K562 (cell line): ENCODE results near the gene CD151. TPM values are rescaled to one million over a fixed set of nuclear protein-coding genes. Genes with fewer than 3 reads are reported as not detected.

ENCODE experiments used
- ATAC-seq: fragments of 200-7000 bp; cut with Tn5 transposase; 3 replicates; pipeline ENCODE4 v1.9.1; 2020; ENCODE audit warnings: moderate library complexity
- BruUV-seq: library from RNA; stranded (reverse); fragments of 400-500 nt; replicated peaks from 2 replicates; lab custom pipeline; 2021; lab: Mats Ljungman, UMichigan
- CTCF ChIA-PET: fragments of 300-600 bp; formaldehyde crosslinking; extraction: SDS; loops from one replicate; lab custom pipeline; 2021; ENCODE audit warnings: low intra/inter-chr PET ratio; lab: Yijun Ruan, JAX
- POLR2A ChIA-PET: fragments of 300-600, 350-650 bp; sonication (Branson Sonifier 250); formaldehyde crosslinking; extraction: SDS; loops from one replicate; lab custom pipeline; 2021; ENCODE audit warnings: antibody characterized with exemption, inconsistent platforms; lab: Yijun Ruan, JAX
- DNase-seq, 4 experiments: peaks; one replicate each; pipeline versions ENCODE4 v3.0.0 to v3.0.0-alpha.2; 2011 to 2018; ENCODE audit warnings: low spot score in 3 of 4, mixed read lengths in 3 of 4; ENCODE audit errors: extremely low read depth in 1 of 4
- FAIRE-seq: peaks from 2 replicates; lab custom pipeline; 2011; peaks lifted over from hg19 to GRCh38; lab: Jason Lieb, UNC
- H2AFZ ChIP-seq: 2 replicates; pipeline ENCODE4 v1.6.0; 2011; ENCODE audit warnings: low read depth, low read length, control low read depth, inconsistent platforms
- H3K27ac ChIP-seq: fragments of 200-600 bp; 3 replicates; pipeline ENCODE4 v1.8.0; 2011; ENCODE audit warnings: low read depth, mild to moderate bottlenecking, control low read depth, inconsistent platforms, low read length, moderate library complexity, mixed read lengths; ENCODE audit errors: extremely low read depth
- H3K27me3 ChIP-seq, 2 experiments: fragments of 300-600 bp in 1 of 2; 2 replicates in 1 of 2; 3 replicates in 1 of 2; pipeline versions ENCODE4 v1.6.0 to v1.8.0; 2011; ENCODE audit warnings: inconsistent platforms in 2 of 2, low read length in 2 of 2, mild to moderate bottlenecking in 1 of 2, mixed read lengths in 1 of 2, moderate library complexity in 1 of 2; ENCODE audit not compliant: control insufficient read depth in 2 of 2, insufficient read depth in 2 of 2
- H3K36me3 ChIP-seq: fragments of 300-600 bp; 3 replicates; pipeline ENCODE4 v1.8.0; 2011; ENCODE audit warnings: mild to moderate bottlenecking, low read length, inconsistent platforms; ENCODE audit not compliant: control insufficient read depth, insufficient read depth
- H3K4me1 ChIP-seq, 2 experiments: fragments of 200-600 bp in 1 of 2; replicated peaks in 1 of 2; 2 replicates in 1 of 2; 3 replicates in 1 of 2; pipeline versions ENCODE4 v1.5.1 to v1.8.0; 2011; ENCODE audit warnings: inconsistent platforms in 2 of 2, low read length in 2 of 2, mild to moderate bottlenecking in 1 of 2, mixed read lengths in 1 of 2, moderate library complexity in 1 of 2; ENCODE audit not compliant: control insufficient read depth in 2 of 2, insufficient read depth in 2 of 2
- H3K4me2 ChIP-seq: 2 replicates; pipeline ENCODE4 v1.6.1; 2011; ENCODE audit warnings: low read length, control low read depth, inconsistent platforms, mixed read lengths; ENCODE audit not compliant: insufficient read depth
- H3K4me3 ChIP-seq: fragments of 200-600 bp; sonication (generic), shearing (Covaris generic); 2 replicates; pipeline ENCODE4 v1.5.1; 2016; ENCODE audit warnings: control low read depth, inconsistent platforms
- H3K79me2 ChIP-seq: fragments of 200-600 bp; 3 replicates; pipeline ENCODE4 v1.8.0; 2011; ENCODE audit warnings: low read length, inconsistent platforms; ENCODE audit not compliant: control insufficient read depth, insufficient read depth
- H3K9ac ChIP-seq, 2 experiments: 2 replicates each; pipeline versions ENCODE4 v1.6.0 to v1.6.1; 2011; ENCODE audit warnings: low read depth in 2 of 2, low read length in 2 of 2, control low read depth in 1 of 2, inconsistent platforms in 1 of 2, mild to moderate bottlenecking in 1 of 2, mixed read lengths in 1 of 2; ENCODE audit not compliant: insufficient read depth in 1 of 2
- H3K9me1 ChIP-seq: one replicate; pipeline ENCODE4 v1.6.0; 2011; ENCODE audit warnings: inconsistent platforms, mild to moderate bottlenecking, low read length, moderate library complexity; ENCODE audit not compliant: control insufficient read depth, insufficient read depth
- H3K9me3 ChIP-seq: replicated peaks from 2 replicates; pipeline ENCODE4 v1.5.1; 2011; ENCODE audit warnings: low read depth, low read length, inconsistent platforms; ENCODE audit not compliant: control insufficient read depth, insufficient read depth
- H4K20me1 ChIP-seq: replicated peaks from 2 replicates; pipeline ENCODE4 v1.6.1; 2011; ENCODE audit warnings: low read length, inconsistent platforms, mixed read lengths; ENCODE audit not compliant: control insufficient read depth, insufficient read depth
- CBFA2T3 ChIP-seq: fragments of 450-650 bp; IDR thresholded peaks from 2 replicates; pipeline ENCODE4 v1.6.1; 2017
- CHD4 ChIP-seq: fragments of 200-600 bp; sonication (generic); IDR thresholded peaks from 3 replicates; pipeline ENCODE4 v1.6.1; 2012; ENCODE audit warnings: low read depth, mild to moderate bottlenecking, mixed read lengths, low read length, inconsistent platforms; ENCODE audit not compliant: insufficient read depth, insufficient replicate concordance, poor library complexity, severe bottlenecking
- CTCF ChIP-seq, 3 experiments: IDR thresholded peaks in 2 of 3; conservative IDR thresholded peaks in 1 of 3; 2 replicates each; pipeline ENCODE4 v1.5.1; 2011 to 2012; ENCODE audit warnings: low read length in 3 of 3, mild to moderate bottlenecking in 3 of 3, control low read depth in 2 of 3, improper control_type of control experiment in 1 of 3, inconsistent platforms in 1 of 3, low read depth in 1 of 3, mixed read lengths in 1 of 3, moderate library complexity in 1 of 3; ENCODE audit not compliant: insufficient read depth in 2 of 3
- ETS1 ChIP-seq: conservative IDR thresholded peaks from 2 replicates; pipeline ENCODE4 v1.6.1; 2011; ENCODE audit warnings: low read depth, mild to moderate bottlenecking, low read length; ENCODE audit not compliant: control insufficient read depth
- KLF6 ChIP-seq: fragments of 250-450 bp; sonication (Bioruptor Pico); IDR thresholded peaks from 2 replicates; pipeline ENCODE4 v1.4.0; 2020; ENCODE audit warnings: mild to moderate bottlenecking, moderate library complexity, borderline replicate concordance
- LARP7 ChIP-seq: fragments of 450-650 bp; IDR thresholded peaks from 2 replicates; pipeline ENCODE4 v1.6.1; 2016
- NBN ChIP-seq: fragments of 450-650 bp; IDR thresholded peaks from 2 replicates; pipeline ENCODE4 v1.6.1; 2016; ENCODE audit warnings: low read depth, mild to moderate bottlenecking
- NR3C1 ChIP-seq: sonication (generic); formaldehyde crosslinking; IDR thresholded peaks from 2 replicates; pipeline ENCODE4 v1.8.1; 2022; ENCODE audit warnings: missing genetic modification reagents
- NRF1 ChIP-seq, 2 experiments: fragments of 450-650 bp; IDR thresholded peaks in 1 of 2; conservative IDR thresholded peaks in 1 of 2; 2 replicates each; pipeline ENCODE4 v1.6.1; 2014; ENCODE audit warnings: mild to moderate bottlenecking in 2 of 2
- POLR2G ChIP-seq: fragments of 200-400 bp; formaldehyde crosslinking; IDR thresholded peaks from 2 replicates; pipeline ENCODE4 v1.6.1; 2017; ENCODE audit warnings: low read depth, mild to moderate bottlenecking, antibody characterized with exemption, low read length, moderate library complexity
- RBFOX2 ChIP-seq: fragments of 200-400 bp; formaldehyde crosslinking; IDR thresholded peaks from 2 replicates; pipeline ENCODE4 v1.6.1; 2017; ENCODE audit warnings: low read depth, mild to moderate bottlenecking, low read length, moderate library complexity
- TCF15 ChIP-seq: fragments of 250-450 bp; sonication (Bioruptor Pico); IDR thresholded peaks from 2 replicates; pipeline ENCODE4 v1.8.0; 2022; ENCODE audit warnings: moderate library complexity, mild to moderate bottlenecking, inconsistent platforms
- ZBTB7A ChIP-seq: IDR thresholded peaks from 2 replicates; pipeline ENCODE4 v1.6.1; 2011; ENCODE audit warnings: low read depth, mild to moderate bottlenecking, low read length, moderate library complexity, borderline replicate concordance; ENCODE audit not compliant: control insufficient read depth
- ZKSCAN1 ChIP-seq: fragments of 150-350 bp; IDR thresholded peaks from 2 replicates; pipeline ENCODE4 v1.6.1; 2016; ENCODE audit warnings: low read depth, low read length
- ZNF398 ChIP-seq: fragments of 250-450 bp; sonication (Bioruptor Pico); IDR thresholded peaks from 2 replicates; pipeline ENCODE4 v1.8.0; 2021; ENCODE audit warnings: moderate library complexity, mild to moderate bottlenecking, inconsistent platforms
- WGBS: fragments of 100-300 bp; shearing (Covaris generic); methylation state at CpG from one replicate; pipeline ENCODE4 v1.1.6; 2016; ENCODE audit warnings: low coverage, mixed read lengths; ENCODE audit not compliant: insufficient coverage; ENCODE audit errors: missing lambda C conversion rate; 5-methylcytosine and 5-hydroxymethylcytosine counted together
- in situ Hi-C: fragments of 300-500 bp; cut with MboI; formaldehyde crosslinking; loops from 4 replicates; pipeline ENCODE4 v1.15.0; 2018; ENCODE audit warnings: inconsistent platforms, mixed read lengths
- intact Hi-C: fragments of 100-400 bp; cut with micrococcal nuclease; formaldehyde crosslinking; loops from 2 replicates; pipeline ENCODE4 v1.14.2; 2022
- polyA plus RNA-seq, 8 experiments: library from polyadenylated mRNA; depleted of rRNA in 4 of 8; stranded (reverse) in 5 of 8; unstranded in 3 of 8; fragments of >200 nt; fragmentation: Nextera tagmentation in 2 of 8; fragmentation: Illumina TruSeq in 1 of 8; extraction: Ambion mirVana in 2 of 8; extraction: Trizol in 1 of 8; gene quantifications; 2 replicates each; pipeline versions ENCODE4 v1.2.1 to v1.2.3, GENCODE V29; 2011 to 2014; ENCODE audit warnings: inconsistent platforms in 1 of 8, missing spikeins in 1 of 8
- total RNA-seq, 7 experiments: library from RNA; depleted of rRNA in 6 of 7; stranded (reverse); fragments of >200 nt in 6 of 7; fragmentation: Illumina TruSeq in 2 of 7; extraction: Trizol in 2 of 7; gene quantifications; 2 replicates each; pipeline versions ENCODE4 v1.2.1 to v1.2.3, GENCODE V29; 2011 to 2021; ENCODE audit warnings: low replicate concordance in 1 of 7

Gene CD151
- total and polyA plus RNA-seq, 9 of the 15 experiments (the other 6 are each of a cell fraction or from before 2014, with no cell fraction given) = 2.3 to 187 (median 140) TPM

GRCh38 chr11:875203-875602, 42.5 kb downstream of the CD151 start:
- Histone ChIP-seq H3K4me2 (no peak overlapping the region), H3K9me3 (no peaks in the 10 kb centered on the region), H3K36me3 (peaks cover 55% of the 10 kb centered on the region), H2AFZ (no peak overlapping the region), H3K4me3 (no peak overlapping the region), H3K9me1 (peaks cover 20% of the 10 kb centered on the region), H3K27ac (no peak overlapping the region; the same call in 2 of the 3 replicates), H4K20me1 (peaks cover 25% of the 10 kb centered on the region), H3K27me3 (no peaks in the 10 kb centered on the region), H3K79me2 (no peaks in the 10 kb centered on the region), H3K4me1 (peaks cover 29 to 69% of the 10 kb centered on the region in 2 experiments; a peak in 4 of 5 replicates), H3K9ac (peak overlapping the region in 1 of 2 experiments; percentile 74; a peak in 2 of 4 replicates)
- TF ChIP-seq TCF15 (CRISPR knock-in tag) = no peak
- TF ChIP-seq NBN = no peak
- no peak for TF ChIP-seq ZNF398 (CRISPR knock-in tag)
- TF ChIP-seq ZBTB7A = no peak
- TF ChIP-seq RBFOX2 = 0 out of 2 replicates have a peak, but pooled peaks have one; percentile 22
- TF ChIP-seq NR3C1 (CRISPR knock-in tag) = 0 out of 2 replicates have a peak, but pooled peaks have one; percentile 35
- TF ChIP-seq CHD4 = no peak
- TF ChIP-seq ETS1 = 0 out of 2 replicates have a peak, but pooled peaks have one; percentile 15
- TF ChIP-seq ZKSCAN1 = no peak
- no peak for TF ChIP-seq CBFA2T3
- peak; percentile 61 for TF ChIP-seq POLR2G
- TF ChIP-seq LARP7 = no peak
- TF ChIP-seq KLF6 (CRISPR knock-in tag) = no peak
- TF ChIP-seq NRF1 (conservative IDR thresholded peaks at IDR 0.05 in 1 of 2, IDR thresholded peaks at IDR 0.05 in 1 of 2) = no peak
- TF ChIP-seq CTCF (IDR thresholded peaks at IDR 0.05 in 2 of 3, conservative IDR thresholded peaks at IDR 0.05 in 1 of 3; ENCODE audit: insufficient read depth in 2 of 3, low read depth in 1 of 3, low read length in 3 of 3) = no peak
- ATAC-seq = no peak
- ChIA-PET POLR2A (interaction anchor here (0.6 to 2.5 kb wide), 3 partner anchors 15 to 1327 kb away, joined by 3 to 13 read pairs (median 3); no protein-coding TSS in a partner anchor), CTCF (no interaction called here)
- intact Hi-C loops = no loop called here
- 89% methylated on average over 15 of the region's 16 CpGs for WGBS
- in situ Hi-C loops = no loop called here
- DNase-seq = no peak
- BruUV-seq = no TSS peak
- FAIRE-seq = no peak
